IPS-NIHi11 (cell line): ENCODE measurements around the gene LTBP1.
"Not testable (repeated sequence)": the region's sequence is repeated elsewhere in the genome, so short reads cannot be mapped to it uniquely, and the experiment has no call there.

ENCODE experiments used
- DNase-seq: peaks from one replicate; pipeline ENCODE4 v3.0.0; 2012; ENCODE audit warnings: mixed read lengths, low spot score

Gene LTBP1

GRCh38 chr2:32946314-32947075 is at the start of gene LTBP1:
LTBP1 (plus strand) TSS chr2:32946953; CDS start chr2:32947325, 372 bp downstream.
- peak; percentile 77 for DNase-seq

GRCh38 chr2:32900246-32900973 is 46.3 kb upstream of the LTBP1 start:
- DNase-seq, result no peak

- no peak for DNase-seq
Observed at GRCh38 chr2:32901313-32901712, 45.4 kb upstream of the LTBP1 start.

- no peak for DNase-seq
Observed at GRCh38 chr2:32902174-32902573, 44.6 kb upstream of the LTBP1 start.

- no peak for DNase-seq
Observed at GRCh38 chr2:32902986-32903385, 43.8 kb upstream of the LTBP1 start.

GRCh38 chr2:32904074-32904473 is 42.7 kb upstream of the LTBP1 start:
- DNase-seq, result no peak

GRCh38 chr2:32904751-32905150 is 42.0 kb upstream of the LTBP1 start:
- DNase-seq, result no peak

- no peak for DNase-seq
Observed at GRCh38 chr2:32905270-32905669, 41.5 kb upstream of the LTBP1 start.

- no peak for DNase-seq
Observed at GRCh38 chr2:32910883-32911598, 35.7 kb upstream of the LTBP1 start.

GRCh38 chr2:32915694-32916093 is 31.1 kb upstream of the LTBP1 start:
- no peak for DNase-seq

- no peak for DNase-seq
Observed at GRCh38 chr2:32918774-32919173, 28.0 kb upstream of the LTBP1 start.

- DNase-seq, result not testable (repeated sequence)
Observed at GRCh38 chr2:32919901-32920300, 26.9 kb upstream of the LTBP1 start.

- DNase-seq, result not testable (repeated sequence)
Observed at GRCh38 chr2:32921486-32921885, 25.3 kb upstream of the LTBP1 start.

GRCh38 chr2:32922501-32922900 is 24.3 kb upstream of the LTBP1 start:
- no peak for DNase-seq

GRCh38 chr2:32923109-32923508 is 23.6 kb upstream of the LTBP1 start:
- no peak for DNase-seq

- no peak for DNase-seq
Observed at GRCh38 chr2:32925283-32925815, 21.4 kb upstream of the LTBP1 start.

- DNase-seq, result no peak
Observed at GRCh38 chr2:32925976-32926707, 20.6 kb upstream of the LTBP1 start.

- peak; percentile 38 for DNase-seq
Observed at GRCh38 chr2:32926708-32927084, 20.1 kb upstream of the LTBP1 start.

- DNase-seq, result no peak
Observed at GRCh38 chr2:32930436-32930835, 16.3 kb upstream of the LTBP1 start.

GRCh38 chr2:32931519-32931918 is 15.2 kb upstream of the LTBP1 start:
- DNase-seq, result no peak

GRCh38 chr2:32931945-32932709 is 14.6 kb upstream of the LTBP1 start:
- peak; percentile 33 for DNase-seq
